CD4-positive, alpha-beta T cell (primary cell): Measurements from ENCODE around the gene ZC3H10. TPM values are rescaled to one million over a fixed set of nuclear protein-coding genes. Genes with fewer than 3 reads are reported as not detected.

Source experiments
- ATAC-seq: fragments of 200-7000 bp; cut with Tn5 transposase; one replicate; pipeline ENCODE4 v1.10.0; 2022; ENCODE audit warnings: mild to moderate bottlenecking; ENCODE audit not compliant: poor library complexity
- CTCF ChIA-PET: fragments of 350-600 bp; sonication (Branson Sonifier 250); formaldehyde crosslinking; loops from one replicate; lab custom pipeline; 2021; ENCODE audit warnings: antibody characterized with exemption, inconsistent platforms; lab: Charles Lee
- POLR2A ChIA-PET: fragments of 350-600 bp; sonication (Branson Sonifier 250); formaldehyde crosslinking; loops from one replicate; lab custom pipeline; 2021; ENCODE audit warnings: antibody characterized with exemption, inconsistent platforms; lab: Charles Lee
- DNase-seq, 14 experiments: peaks; one replicate each; pipeline ENCODE4 v3.0.0-alpha.2; 2013 to 2020; ENCODE audit warnings: mixed read lengths in 2 of 14
- H3K27ac ChIP-seq, 2 donors: one replicate each; pipeline versions ENCODE4 v1.5.1 to v1.7.0; 2013; ENCODE audit warnings: low read length in 2 of 2, low read depth in 1 of 2, mild to moderate bottlenecking in 1 of 2
- H3K27me3 ChIP-seq, 2 experiments: 1 replicate in 1 of 2; 2 replicates in 1 of 2; pipeline versions ENCODE4 v1.6.1 to v1.7.0; 2013; ENCODE audit warnings: low read length in 2 of 2, control low read depth in 1 of 2, mild to moderate bottlenecking in 1 of 2, moderate library complexity in 1 of 2; ENCODE audit not compliant: insufficient read depth in 2 of 2, control insufficient read depth in 1 of 2
- H3K36me3 ChIP-seq: one replicate; pipeline ENCODE4 v1.6.1; 2013; ENCODE audit warnings: low read length, control low read depth; ENCODE audit not compliant: insufficient read depth
- H3K4me1 ChIP-seq: one replicate; pipeline ENCODE4 v1.6.1; 2013; ENCODE audit warnings: low read length, control low read depth; ENCODE audit not compliant: insufficient read depth
- H3K4me3 ChIP-seq: one replicate; pipeline ENCODE4 v1.5.1; 2013; ENCODE audit warnings: mild to moderate bottlenecking, low read length, moderate library complexity
- H3K9me3 ChIP-seq, 2 experiments: 1 replicate in 1 of 2; 2 replicates in 1 of 2; pipeline versions ENCODE4 v1.6.1 to v1.7.0; 2013; ENCODE audit warnings: low read length in 2 of 2, mild to moderate bottlenecking in 2 of 2, control low read depth in 1 of 2, moderate library complexity in 1 of 2; ENCODE audit not compliant: control insufficient read depth in 1 of 2, insufficient read depth in 1 of 2
- H3K27ac Mint-ChIP-seq: one replicate; pipeline ENCODE4 v1.8.0; 2020; ENCODE audit warnings: mixed read lengths
- H3K27me3 Mint-ChIP-seq: one replicate; pipeline ENCODE4 v1.8.0; 2021; ENCODE audit warnings: mixed read lengths
- H3K36me3 Mint-ChIP-seq: one replicate; pipeline ENCODE4 v1.8.0; 2021; ENCODE audit warnings: low read depth, mixed read lengths
- H3K4me1 Mint-ChIP-seq: one replicate; pipeline ENCODE4 v1.8.0; 2021; ENCODE audit warnings: low read depth, mixed read lengths
- H3K4me3 Mint-ChIP-seq: one replicate; pipeline ENCODE4 v1.8.0; 2020; ENCODE audit warnings: mild to moderate bottlenecking, mixed read lengths
- H3K9me3 Mint-ChIP-seq: one replicate; pipeline ENCODE4 v1.8.0; 2020; ENCODE audit warnings: mixed read lengths
- CTCF ChIP-seq: fragments of 200-600 bp; IDR thresholded peaks from one replicate; pipeline ENCODE4 v1.8.0; 2022; ENCODE audit warnings: antibody characterized with exemption, mild to moderate bottlenecking
- intact Hi-C, 2 experiments: fragments of 100-400 bp; cut with DNase I in 1 of 2; cut with micrococcal nuclease in 1 of 2; formaldehyde crosslinking; loops; one replicate each; pipeline versions ENCODE4 v1.15.1 to v1.9.0; 2023 to 2025; cut with DNase I, micrococcal nuclease
- total RNA-seq, 174 experiments: library from RNA in 2 of 174; stranded (reverse) in 2 of 174; gene quantifications; one replicate each; pipeline ENCODE4 v1.2.3 and lab custom pipeline; 2021 to 2026

ZC3H10 gene
- total RNA-seq, 2 experiments from 2014 or later, result 6.3 to 8.9 TPM

- Histone ChIP-seq H3K27me3 (no peaks in the 10 kb centered on the region), H3K4me1 (peaks cover 57% of the 10 kb centered on the region), H3K36me3 (peaks cover 21% of the 10 kb centered on the region), H3K27ac (peak overlapping the region; percentile 56 to 73), H3K9me3 (no peaks in the 10 kb centered on the region), H3K4me3 (no peak overlapping the region)
- Mint-ChIP-seq H3K4me3 (peak overlapping the region; percentile 97), H3K36me3 (peaks cover 41% of the 10 kb centered on the region), H3K27ac (peak overlapping the region; percentile 86), H3K27me3 (no peaks in the 10 kb centered on the region), H3K9me3 (no peaks in the 10 kb centered on the region), H3K4me1 (peaks cover 65% of the 10 kb centered on the region)
- intact Hi-C loops, result loop anchor here (1.0 to 5.0 kb wide), 5 partner anchors 31 to 384 kb away; partner anchors contain the start of genes CS (in 1 of the 2), GDF11 (in 1 of the 2) and SMARCC2 (in 1 of the 2)
- ChIA-PET POLR2A (interaction anchor here (0.6 to 6.5 kb wide), 10 partner anchors 9 to 309 kb away, joined by 3 to 133 read pairs (median 22); partner anchors contain the start of genes MYL6, MYL6B, ORMDL2 and PA2G4), CTCF (interaction anchor here (0.6 to 9.6 kb wide), 29 partner anchors 9 to 388 kb away, joined by 3 to 138 read pairs (median 5); partner anchors contain the start of genes MYL6, MYL6B, RNF41 and RPL41)
- peak in 1 of 14 experiments; percentile 35 for DNase-seq
- no peak for TF ChIP-seq CTCF
- no peak for ATAC-seq
Measured at GRCh38 chr12:56126732-56127239, 8.7 kb downstream of the ZC3H10 start.

GRCh38 chr12:56127485-56127887 lies 9.4 kb downstream of the ZC3H10 start:
- peak overlapping the region; percentile 97 for H3K4me3 Mint-ChIP-seq
- peaks cover 69% of the 10 kb centered on the region for H3K4me1 Mint-ChIP-seq
- no peaks in the 10 kb centered on the region for H3K9me3 ChIP-seq
- peaks cover 64% of the 10 kb centered on the region for H3K4me1 ChIP-seq
- ATAC-seq (no peak), DNase-seq (no peak)
- H3K9me3 Mint-ChIP-seq, result no peaks in the 10 kb centered on the region
- H3K27ac Mint-ChIP-seq, result peak overlapping the region; percentile 86
- H3K4me3 ChIP-seq, result peak overlapping the region; percentile 99
- peaks cover 48% of the 10 kb centered on the region for H3K36me3 Mint-ChIP-seq
- ChIA-PET POLR2A (interaction anchor here (0.6 to 6.5 kb wide), 33 partner anchors 10 to 1847 kb away, joined by 3 to 133 read pairs (median 5); partner anchors contain the start of genes BAZ2A, CBX5, CNPY2 and DNAJC14), CTCF (interaction anchor here (0.6 to 9.6 kb wide), 11 partner anchors 10 to 389 kb away, joined by 3 to 138 read pairs (median 5); partner anchors contain the start of genes ANKRD52, MYL6, MYL6B and SMARCC2)
- no peaks in the 10 kb centered on the region for H3K27me3 Mint-ChIP-seq
- peak overlapping the region; percentile 56 to 73 for H3K27ac ChIP-seq
- intact Hi-C loops, result loop anchor here (2.0 to 5.0 kb wide), 3 partner anchors 61 to 385 kb away; partner anchors contain the start of genes CS (in 1 of the 2), GDF11 (in 1 of the 2) and SMARCC2 (in 1 of the 2)
- H3K36me3 ChIP-seq, result peaks cover 24% of the 10 kb centered on the region
- TF ChIP-seq CTCF, result no peak
- H3K27me3 ChIP-seq, result no peaks in the 10 kb centered on the region

- no peak for TF ChIP-seq CTCF
- H3K36me3 ChIP-seq, result peaks cover 28% of the 10 kb centered on the region
- no peaks in the 10 kb centered on the region for H3K27me3 Mint-ChIP-seq
- no peaks in the 10 kb centered on the region for H3K9me3 ChIP-seq
- intact Hi-C loops, result loop anchor here (1.0 to 5.0 kb wide), 6 partner anchors 9 to 386 kb away; partner anchors contain the start of genes CS (in 1 of the 2), GDF11 (in 1 of the 2), MYL6 (in 1 of the 2) and SMARCC2 (in 1 of the 2)
- CTCF ChIA-PET, result interaction anchor here (0.6 to 9.6 kb wide), 11 partner anchors 10 to 390 kb away, joined by 3 to 138 read pairs (median 5); partner anchors contain the start of genes ANKRD52, MYL6, MYL6B and SMARCC2
- peak within 1 kb of the TSS; percentile 99 for H3K4me3 ChIP-seq
- peak within 1 kb of the TSS; percentile 77 for H3K27ac ChIP-seq
- H3K4me1 ChIP-seq, result peaks cover 66% of the 10 kb centered on the region
- no peaks in the 10 kb centered on the region for H3K9me3 Mint-ChIP-seq
- H3K27me3 ChIP-seq, result no peaks in the 10 kb centered on the region
- POLR2A ChIA-PET, result interaction anchor here (0.6 to 6.5 kb wide), 38 partner anchors 10 to 1848 kb away, joined by 3 to 133 read pairs (median 4); partner anchors contain the start of genes BAZ2A, CBX5, CNPY2 and DNAJC14
- DNase-seq (peak; percentile 93 to 100 (median 96)), ATAC-seq (peak; percentile 90)
- H3K4me3 Mint-ChIP-seq, result peak within 1 kb of the TSS; percentile 97
- H3K36me3 Mint-ChIP-seq, result peaks cover 52% of the 10 kb centered on the region
- H3K27ac Mint-ChIP-seq, result peak within 1 kb of the TSS; percentile 86
- H3K4me1 Mint-ChIP-seq, result peaks cover 69% of the 10 kb centered on the region
Measured at GRCh38 chr12:56127888-56128669, 10.0 kb downstream of the ZC3H10 start, which contains the start of gene ESYT1. TSS of gene ESYT1 (plus strand) at chr12:56128267. CDS start at chr12:56128320, 53 bp downstream.
